Activated naive CD4-positive, alpha-beta T cell (primary cell): Measurements from ENCODE around the gene DLX4.

Experiments
- DNase-seq, 4 experiments: peaks; one replicate each; lab custom pipeline; 2025; lab: John Stamatoyannopoulos, UW

DLX4 gene

DNA sequence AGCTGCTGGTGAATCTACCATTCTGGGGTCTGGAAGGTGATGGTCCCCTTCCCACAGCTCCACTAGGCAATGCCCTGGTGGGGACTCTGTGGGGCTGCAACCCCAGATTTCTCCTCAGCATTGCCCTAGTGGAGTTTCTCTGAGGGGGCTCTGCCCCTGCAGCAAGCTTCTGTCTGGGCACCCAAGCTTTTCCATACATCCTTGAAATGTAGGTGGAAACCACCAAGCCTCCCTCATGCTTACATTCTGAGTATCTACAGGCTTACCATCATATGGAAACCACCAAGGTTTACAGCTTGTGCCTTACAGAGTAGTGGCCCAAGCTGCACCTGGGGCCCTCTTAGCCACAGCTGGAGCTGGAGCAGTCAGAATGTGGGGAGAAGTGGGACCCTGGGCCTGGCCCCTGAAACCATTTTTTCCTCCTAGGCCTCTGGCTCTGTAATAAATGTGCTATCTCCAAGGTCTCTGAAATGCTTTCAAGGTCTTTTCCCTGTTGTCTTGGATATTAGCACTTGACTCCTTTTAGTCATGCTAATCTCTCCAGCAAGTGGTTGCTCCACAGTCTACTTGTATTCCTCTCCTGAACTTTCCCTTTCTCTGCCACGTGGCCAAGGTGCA lies 45.6 kb downstream of the DLX4 start:
- no peak for DNase-seq

DNA sequence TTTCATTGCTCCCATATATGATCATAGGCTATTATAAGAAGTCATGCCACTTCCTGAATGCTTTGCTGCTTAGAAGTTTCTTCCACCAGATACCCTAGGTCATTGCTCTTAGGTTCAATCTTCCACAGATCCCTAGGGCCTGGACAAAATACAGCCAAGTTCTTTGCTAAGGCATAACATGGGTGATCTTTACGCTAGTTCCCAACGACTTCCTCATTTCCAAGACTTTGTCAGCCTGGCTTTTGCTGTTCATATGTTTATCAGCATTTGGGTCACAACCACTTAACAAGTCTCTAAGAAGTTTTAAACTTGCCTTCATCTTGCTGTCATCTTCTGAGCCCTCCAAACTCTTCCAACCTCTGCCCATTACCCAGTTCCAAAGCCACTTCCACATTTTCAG lies 46.2 kb downstream of the DLX4 start:
- no peak for DNase-seq

DNA sequence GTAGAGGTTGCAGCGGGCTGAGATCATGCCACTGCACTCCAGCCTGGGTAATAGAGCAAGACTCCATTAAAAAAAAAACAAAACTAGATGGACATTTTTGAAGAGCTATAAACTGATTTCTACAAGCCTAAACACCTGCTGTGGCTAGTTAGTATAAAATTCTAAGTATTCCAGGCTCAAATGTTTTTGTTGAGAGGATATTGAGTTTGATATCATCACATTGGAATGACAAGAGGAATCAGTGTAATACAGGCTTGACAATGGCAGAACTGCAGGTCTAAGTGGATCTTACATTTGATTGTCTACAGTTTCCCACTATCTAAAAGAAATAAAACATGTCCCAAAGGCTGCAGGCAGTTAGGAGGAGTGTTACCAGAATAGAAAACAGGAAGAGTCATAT lies 49.9 kb downstream of the DLX4 start:
- no peak for DNase-seq

DNA sequence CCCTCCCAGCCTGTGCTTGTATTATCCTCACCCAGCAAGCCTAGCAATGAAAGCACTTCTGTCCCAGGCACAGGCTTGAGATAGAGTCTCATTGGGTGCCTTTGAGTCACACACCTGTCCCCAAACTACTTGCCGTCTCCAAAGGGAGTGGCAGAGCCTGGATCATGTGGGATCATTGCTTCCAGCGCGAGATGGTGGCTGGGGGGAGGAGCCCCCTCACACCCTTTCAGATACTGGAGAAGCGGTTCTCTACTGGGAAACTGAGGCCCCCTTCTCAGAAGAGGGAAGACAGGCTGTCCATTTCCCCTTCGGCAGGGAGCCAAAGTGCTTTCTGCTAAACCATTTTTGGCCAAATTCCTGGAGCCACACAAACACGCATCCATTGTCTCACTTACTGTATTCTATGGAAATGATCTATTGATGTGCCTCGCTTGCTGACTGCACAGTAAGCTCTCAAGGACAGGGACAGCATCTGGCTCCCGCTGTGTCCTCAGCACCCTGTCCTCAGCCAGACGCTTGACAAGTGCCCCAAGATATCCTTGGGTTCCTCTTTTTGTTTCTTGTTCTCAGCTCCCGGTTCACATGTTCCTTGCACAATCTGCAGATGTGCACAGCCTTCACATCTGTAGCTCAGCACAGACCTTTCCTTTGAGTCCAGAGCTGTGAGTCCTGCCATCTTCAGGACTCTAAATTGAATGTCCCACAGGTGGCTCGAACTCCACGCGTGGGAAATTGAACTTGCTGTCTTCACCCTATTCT lies 52.0 kb downstream of the DLX4 start:
- no peak for DNase-seq

DNA sequence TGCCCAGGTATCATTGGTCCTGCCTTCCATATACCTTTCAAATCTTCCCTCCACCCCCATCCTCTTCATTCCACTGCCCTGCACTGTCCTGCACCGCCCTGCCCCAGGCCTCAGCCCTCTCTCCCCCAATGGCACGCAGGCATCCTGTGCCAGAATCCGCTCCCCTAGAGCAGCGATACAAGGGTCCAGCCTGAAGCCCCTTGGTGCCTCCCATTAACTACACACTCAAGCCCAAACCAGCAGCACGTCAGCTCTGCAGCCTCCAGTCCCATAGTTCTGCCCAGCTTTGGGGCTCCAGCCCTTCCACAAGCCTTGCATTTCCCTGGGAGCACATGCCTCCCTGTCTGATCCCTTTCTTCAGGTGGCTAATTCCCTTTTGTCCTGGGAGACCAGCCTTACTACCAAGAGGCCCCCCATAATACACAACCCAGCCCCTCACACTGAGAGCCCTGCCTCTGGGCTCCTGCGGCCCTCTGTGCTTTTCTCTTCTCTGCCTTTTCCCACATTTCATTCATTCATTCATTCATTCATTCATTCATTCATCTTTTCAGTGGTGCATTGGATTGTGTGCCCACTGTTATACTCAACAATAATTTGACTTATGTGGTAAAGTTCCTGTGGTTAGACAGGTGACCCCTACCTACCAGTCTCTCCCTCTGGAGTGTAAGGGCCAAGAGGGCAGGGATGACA lies 52.8 kb downstream of the DLX4 start:
- DNase-seq: no peak

DNA sequence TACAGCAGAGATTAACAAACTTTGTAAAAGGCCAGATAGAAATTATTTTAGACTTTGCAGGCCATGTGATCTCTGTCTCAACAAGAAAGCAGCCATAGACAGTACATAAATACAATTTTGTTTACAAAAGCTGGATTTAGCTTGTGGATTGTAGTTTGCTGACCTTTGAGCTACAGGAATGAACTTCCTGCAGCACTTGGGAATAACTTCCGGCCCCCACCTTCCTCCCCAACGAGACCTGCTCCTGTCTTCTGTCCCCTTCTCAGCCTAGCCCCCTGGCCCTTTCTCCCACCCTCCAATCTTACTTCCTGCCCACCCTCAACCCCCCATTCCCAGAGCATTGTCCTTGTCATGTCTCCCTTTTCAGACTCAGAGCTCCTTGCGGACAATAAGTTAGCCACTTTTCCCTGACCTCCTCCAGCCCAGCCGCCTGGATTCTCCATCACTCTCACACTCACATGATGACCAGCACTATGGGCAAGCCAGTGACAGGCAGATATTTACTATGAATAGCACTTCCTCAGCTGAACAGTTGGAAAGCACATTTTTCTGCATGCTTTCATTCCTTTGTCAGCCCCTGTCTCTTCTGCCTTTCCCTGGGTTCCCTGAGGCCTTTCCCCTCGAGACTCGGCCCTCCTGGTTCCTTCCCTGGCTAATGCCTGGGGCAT lies 53.6 kb downstream of the DLX4 start:
- DNase-seq: no peak

DNA sequence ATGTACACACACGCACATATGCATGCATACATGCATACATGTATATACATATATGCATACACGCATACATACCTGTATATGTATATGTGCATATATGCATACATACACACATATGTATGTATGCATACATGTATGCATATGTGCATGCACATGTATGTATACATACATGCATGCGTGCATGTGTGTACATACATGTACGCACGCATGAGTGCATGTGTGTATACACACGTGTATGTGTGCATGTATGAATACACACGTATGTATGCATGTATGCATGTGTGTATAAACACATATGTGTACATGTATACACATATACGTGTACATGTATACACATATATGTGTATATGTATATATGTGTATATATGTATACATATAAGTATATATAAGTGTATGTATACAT lies 54.5 kb downstream of the DLX4 start:
- no peak for DNase-seq
